Central memory CD4-positive, alpha-beta T cell (primary cell): ENCODE measurements around the gene SUGT1.

Experiments
- DNase-seq: peaks from one replicate; pipeline ENCODE4 v3.0.0; 2022

Gene SUGT1

DNA sequence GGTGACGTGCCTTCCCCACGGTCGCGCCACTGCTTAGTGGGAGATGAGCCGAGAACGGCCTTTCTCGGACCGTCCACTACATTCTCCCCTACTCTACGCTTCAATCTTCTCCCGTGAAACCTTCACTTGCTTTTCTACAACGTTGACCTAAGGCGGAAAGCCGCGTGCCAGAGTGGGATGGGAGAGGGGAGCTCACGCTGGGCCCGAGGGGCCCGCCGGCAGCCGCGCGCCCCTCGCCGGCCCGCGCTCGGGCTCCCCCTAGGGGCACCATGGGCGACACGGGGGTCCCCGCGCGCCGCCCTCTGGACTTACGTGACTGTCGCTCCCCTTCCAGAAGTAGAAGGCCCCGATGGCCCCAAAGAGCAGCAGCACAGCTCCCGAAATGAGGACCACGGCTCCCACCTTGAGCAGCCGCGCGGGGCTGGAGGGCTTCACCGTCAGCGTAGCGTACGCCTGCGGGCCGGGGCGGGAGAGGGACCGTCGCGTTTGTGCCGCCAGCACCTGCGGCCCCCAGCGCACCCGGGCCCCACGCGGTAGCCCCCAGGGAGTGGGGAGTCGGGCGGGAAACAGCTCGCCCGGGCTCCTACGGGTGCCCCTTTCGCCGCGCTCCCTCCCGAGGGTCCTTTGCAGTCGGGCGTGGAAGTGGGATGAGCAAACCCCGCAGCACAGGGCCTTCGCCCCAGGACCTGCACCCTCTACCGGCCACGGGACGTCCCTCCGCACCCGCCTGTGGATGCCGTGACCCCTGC is 86.3 kb downstream of the SUGT1 start:
- DNase-seq, result no peak

DNA sequence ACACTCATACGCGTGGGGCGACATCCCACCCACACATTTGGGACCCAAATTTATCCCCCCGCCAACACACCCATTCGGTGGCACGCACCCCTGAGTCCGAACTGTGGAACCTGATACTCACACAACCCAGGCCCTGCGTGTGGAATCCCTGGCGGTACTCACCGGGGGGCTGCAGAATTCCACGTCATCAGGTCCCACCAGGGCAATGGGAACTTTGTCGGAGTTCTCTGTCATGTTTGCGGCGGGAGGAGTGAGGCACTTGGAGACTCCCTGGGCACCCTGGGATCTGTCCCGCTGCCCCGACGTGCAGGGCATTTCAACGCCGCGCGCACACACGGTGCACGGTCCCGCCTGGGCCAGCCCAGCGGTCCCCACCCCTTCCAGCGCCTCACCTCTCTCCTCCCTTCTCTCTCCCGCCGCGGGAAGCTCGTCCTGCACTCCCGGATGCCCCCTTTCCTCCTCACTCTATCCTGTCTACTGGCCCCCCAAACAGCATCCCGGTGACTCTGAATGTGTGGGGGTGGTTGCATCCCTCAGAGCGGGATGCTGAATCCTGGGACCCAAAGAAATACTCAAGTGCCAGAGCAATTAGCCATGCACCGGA is 86.9 kb downstream of the SUGT1 start, which contains the start of gene CNMD:
Gene CNMD (minus strand): TSS at position 353 of the 604 bp plus-strand sequence. CDS start 119 bp downstream, at position 234.
- DNase-seq, result no peak

DNA sequence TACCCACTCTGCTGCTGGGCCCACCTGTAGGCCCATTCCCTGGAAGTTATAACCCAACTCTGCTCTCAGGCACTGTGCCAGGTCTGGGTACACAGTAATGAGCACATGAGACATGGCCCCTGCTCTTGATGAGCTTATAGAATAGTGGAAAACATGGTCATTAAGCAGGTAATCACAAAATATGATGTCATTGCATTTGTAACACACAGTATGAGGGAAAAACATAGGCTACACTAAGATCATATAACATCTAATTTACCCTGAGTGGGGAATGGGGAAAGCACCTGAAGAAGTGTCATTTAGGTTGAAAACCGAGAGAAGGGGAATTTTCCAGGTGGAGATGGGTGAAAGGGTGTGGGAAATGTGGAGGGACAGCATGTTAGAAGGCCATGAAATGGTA is 90.9 kb downstream of the SUGT1 start:
- DNase-seq, result no peak

DNA sequence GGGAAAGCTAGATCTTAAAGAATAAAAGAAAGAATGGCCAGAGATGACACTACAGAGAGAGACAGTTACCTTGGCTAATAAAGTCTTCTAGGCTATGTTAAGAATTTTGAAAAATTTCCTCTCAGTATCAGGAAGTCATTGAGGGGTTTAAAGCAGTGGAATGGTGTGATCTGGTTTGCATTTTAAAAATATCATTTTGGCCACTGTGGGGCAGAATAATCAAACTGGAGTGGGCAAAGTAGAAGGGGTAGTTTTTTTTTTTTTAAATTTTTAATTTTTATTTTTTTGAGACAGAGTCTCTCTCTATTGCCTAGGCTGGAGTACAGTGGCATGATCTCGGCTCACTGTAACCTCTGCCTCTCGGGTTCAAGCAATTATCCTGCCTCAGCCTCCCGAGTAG is 91.4 kb downstream of the SUGT1 start:
- DNase-seq, result no peak

DNA sequence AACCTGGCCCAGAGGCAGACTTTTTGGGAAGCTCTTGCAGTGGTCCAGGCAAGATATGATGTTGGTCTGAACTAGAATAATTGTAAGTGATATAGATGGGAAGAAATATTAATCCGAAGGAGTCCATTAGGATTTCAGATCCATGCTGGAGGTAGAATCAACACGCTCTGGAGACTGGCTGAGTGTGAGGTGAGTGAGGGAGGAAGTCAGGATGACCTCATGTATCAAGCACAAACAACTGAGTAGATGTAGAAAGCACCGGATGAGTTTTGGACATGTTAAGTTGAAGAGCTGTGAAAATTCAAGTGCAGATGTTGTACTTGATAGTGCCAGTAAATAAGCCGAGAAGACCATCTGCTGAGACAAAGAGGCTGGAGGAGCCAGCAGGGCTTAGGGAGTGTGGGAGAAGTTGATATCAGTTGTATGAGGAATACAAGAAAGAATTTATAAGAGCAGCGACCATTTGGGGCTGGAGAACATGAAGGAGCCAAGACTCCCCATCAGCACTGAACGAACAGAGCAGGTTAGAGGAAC is 92.3 kb downstream of the SUGT1 start:
- no peak for DNase-seq

DNA sequence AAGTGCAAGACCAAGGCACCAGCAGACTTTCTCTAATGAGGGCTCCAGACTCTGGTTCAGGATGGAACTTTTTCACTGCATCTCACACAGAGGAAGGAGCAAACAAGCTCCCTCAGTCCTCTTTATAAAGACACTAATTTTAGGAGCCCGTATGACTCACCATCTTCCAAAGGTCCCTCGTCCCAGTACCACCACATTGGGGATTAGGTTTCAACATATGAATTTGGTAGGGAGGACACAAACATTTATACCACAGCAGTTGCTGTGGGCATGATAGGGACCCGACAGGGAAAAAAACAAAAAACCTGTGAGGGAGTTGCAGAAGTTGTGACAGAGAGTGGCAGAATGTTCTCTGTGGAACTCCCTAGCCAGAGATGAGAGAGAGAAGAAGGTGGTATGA is 93.5 kb downstream of the SUGT1 start:
- no peak for DNase-seq

DNA sequence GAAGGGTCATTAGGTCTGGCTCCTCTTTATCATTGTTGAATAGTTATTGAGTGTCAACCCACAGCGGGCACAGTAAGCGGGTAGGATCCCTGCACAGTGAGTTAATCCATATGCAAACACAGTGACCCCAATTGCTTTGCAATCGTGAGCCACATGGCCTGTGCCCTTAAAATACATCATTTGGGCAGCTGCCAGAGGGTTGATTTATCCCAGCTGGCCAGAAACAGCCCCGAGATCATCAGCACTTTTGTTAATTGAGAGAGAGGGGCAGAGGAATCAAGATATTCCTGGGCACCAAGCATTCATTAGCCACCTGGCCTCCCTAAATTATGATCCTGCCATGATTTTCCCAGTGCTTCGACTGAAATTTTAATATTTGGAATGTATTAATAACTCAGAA is 96.8 kb downstream of the SUGT1 start:
- no peak for DNase-seq
